ENCODE data around the gene COQ8B.
"Not testable (repeated sequence)": the region's sequence is repeated elsewhere in the genome, so short reads cannot be mapped to it uniquely, and the experiment has no call there.

The COQ8B gene

DNA sequence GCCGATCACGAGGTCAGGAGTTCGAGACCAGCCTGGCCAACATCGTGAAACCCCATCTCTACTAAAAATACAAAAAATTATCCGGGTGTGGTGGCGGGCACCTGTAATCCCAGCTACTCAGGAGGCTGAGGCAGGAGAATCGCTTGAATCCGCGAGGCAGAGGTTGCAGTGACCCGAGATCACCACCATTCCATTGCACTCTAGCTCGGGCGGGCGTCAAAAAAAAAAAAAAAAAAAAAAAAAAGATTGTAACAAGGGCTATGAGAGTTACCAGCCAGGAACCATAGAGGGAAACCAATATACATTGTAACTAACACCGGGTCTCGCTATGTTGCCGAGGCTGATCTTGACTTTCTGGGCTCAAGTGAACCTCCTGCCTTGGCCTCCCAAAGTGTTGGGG, 15.6 kb upstream of the COQ8B start:
- no CpG with 5 or more reads among the region's 16 CpGs for WGBS (ENCODE audit: insufficient coverage, insufficient read length)
- H3K4me3 ChIP-seq (ENCODE audit: low read length); H3K27ac ChIP-seq (ENCODE audit: low read length); DNase-seq (ENCODE audit: low read depth, low spot score); H3K27me3 ChIP-seq (ENCODE audit: control insufficient read depth, insufficient read depth, low read length); H3K36me3 ChIP-seq (ENCODE audit: control insufficient read depth, insufficient read depth, low read length); H3K9me3 ChIP-seq (ENCODE audit: control insufficient read depth, insufficient read depth, low read length); H3K4me1 ChIP-seq (ENCODE audit: control insufficient read depth, insufficient read depth, low read length): not testable (repeated sequence)

DNA sequence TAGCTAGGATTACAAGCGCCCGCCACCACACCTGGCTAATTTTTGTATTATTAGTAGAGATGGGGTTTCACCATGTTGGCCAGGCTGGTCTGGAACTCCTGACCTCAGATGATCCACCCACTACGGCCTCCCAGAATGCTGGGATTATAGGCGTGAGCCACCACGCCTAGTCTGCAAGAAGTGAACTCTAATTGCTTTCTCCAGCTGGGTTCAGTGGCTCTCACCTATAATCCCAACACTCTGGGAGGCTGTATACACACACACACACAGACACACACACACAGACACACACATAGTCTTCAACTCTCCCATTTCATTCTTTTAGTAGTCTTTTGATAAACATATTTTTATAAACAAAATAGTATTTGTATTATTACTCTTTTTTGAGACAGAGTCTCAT, 13.4 kb upstream of the COQ8B start:
- DNase-seq (ENCODE audit: low read depth, low spot score); H3K36me3 ChIP-seq (ENCODE audit: control insufficient read depth, insufficient read depth, low read length); H3K4me3 ChIP-seq (ENCODE audit: low read length); H3K27me3 ChIP-seq (ENCODE audit: control insufficient read depth, insufficient read depth, low read length); H3K4me1 ChIP-seq (ENCODE audit: control insufficient read depth, insufficient read depth, low read length); H3K27ac ChIP-seq (ENCODE audit: low read length); H3K9me3 ChIP-seq (ENCODE audit: control insufficient read depth, insufficient read depth, low read length): not testable (repeated sequence)
- no CpG with 5 or more reads among the region's 5 CpGs for WGBS (ENCODE audit: insufficient coverage, insufficient read length)

DNA sequence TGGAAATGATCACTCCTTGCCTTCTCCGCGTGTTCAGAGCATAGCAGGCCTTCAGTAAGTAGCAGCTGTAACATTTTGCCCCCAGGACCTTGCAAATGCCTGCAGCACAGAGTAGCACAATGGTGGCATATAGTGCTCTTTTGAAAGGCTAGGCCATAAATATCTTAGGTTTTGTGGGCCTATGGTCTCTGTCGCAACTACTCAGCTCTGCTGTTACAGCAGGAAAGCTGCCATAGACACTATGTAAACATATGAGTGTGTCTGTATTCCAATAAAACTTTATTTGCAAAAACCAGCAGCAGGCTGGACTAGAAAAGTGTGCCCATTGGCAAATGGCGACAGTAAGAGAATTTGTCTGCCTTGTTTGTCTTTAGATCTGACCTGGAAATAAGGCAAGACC, 9.6 kb upstream of the COQ8B start:
- Histone ChIP-seq H3K4me1 (ENCODE audit: control insufficient read depth, insufficient read depth, low read length) (no peaks in the 10 kb centered on the region), H3K4me3 (ENCODE audit: low read length) (no peak overlapping the region), H3K36me3 (ENCODE audit: control insufficient read depth, insufficient read depth, low read length) (no peaks in the 10 kb centered on the region), H3K27me3 (ENCODE audit: control insufficient read depth, insufficient read depth, low read length) (no peaks in the 10 kb centered on the region), H3K9me3 (ENCODE audit: control insufficient read depth, insufficient read depth, low read length) (no peaks in the 10 kb centered on the region), H3K27ac (ENCODE audit: low read length) (no peak overlapping the region)
- no CpG with 5 or more reads among the region's 4 CpGs for WGBS (ENCODE audit: insufficient coverage, insufficient read length)
- DNase-seq (ENCODE audit: low read depth, low spot score) = no peak

DNA sequence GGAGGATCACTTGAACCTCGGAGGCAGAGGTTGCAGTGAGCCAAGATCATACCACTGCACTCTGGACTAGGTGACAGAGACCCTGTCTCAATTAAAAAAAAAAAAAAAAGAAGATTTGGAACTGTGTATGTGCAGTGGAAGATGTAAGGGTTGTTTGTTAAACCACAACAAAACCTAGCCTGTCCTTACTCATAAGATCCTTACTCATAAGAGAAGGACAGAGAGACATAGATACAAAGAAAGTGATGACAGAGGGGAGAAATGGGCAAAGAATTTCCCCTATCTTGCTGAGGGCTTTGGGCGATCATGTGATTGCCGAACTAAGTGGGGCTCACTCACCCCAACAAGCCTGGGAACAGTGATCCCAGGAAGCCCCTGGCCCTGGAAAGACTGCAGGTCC, 8.2 kb upstream of the COQ8B start:
- H3K27ac ChIP-seq (ENCODE audit: low read length) = no peak overlapping the region
- H3K9me3 ChIP-seq (ENCODE audit: control insufficient read depth, insufficient read depth, low read length) = no peaks in the 10 kb centered on the region
- DNase-seq (ENCODE audit: low read depth, low spot score) = no peak
- H3K36me3 ChIP-seq (ENCODE audit: control insufficient read depth, insufficient read depth, low read length) = no peaks in the 10 kb centered on the region
- WGBS (ENCODE audit: insufficient coverage, insufficient read length) = no CpG with 5 or more reads among the region's 3 CpGs
- no peaks in the 10 kb centered on the region for H3K4me1 ChIP-seq (ENCODE audit: control insufficient read depth, insufficient read depth, low read length)
- H3K27me3 ChIP-seq (ENCODE audit: control insufficient read depth, insufficient read depth, low read length) = no peaks in the 10 kb centered on the region
- no peak overlapping the region for H3K4me3 ChIP-seq (ENCODE audit: low read length)

DNA sequence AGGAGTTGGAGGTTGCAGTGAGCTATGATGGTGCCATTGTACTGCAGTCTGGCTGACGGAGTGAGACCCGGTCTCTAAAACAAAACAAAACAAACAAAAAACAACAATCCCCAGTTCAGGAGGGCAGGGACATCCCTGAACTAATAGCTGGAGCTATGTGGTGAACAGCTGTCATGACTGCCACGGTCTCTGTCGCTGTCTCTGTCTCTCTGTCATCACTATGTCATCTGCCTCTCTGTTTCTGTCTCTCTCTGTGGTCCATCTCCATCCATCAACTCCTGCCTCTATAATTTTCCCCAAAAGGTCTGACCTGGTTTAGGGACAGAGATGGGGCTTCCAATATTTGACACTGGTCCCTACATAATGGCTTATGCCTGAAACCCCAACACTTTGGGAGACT, 7.6 kb upstream of the COQ8B start:
- no peak for DNase-seq (ENCODE audit: low read depth, low spot score)
- no CpG with 5 or more reads among the region's 4 CpGs for WGBS (ENCODE audit: insufficient coverage, insufficient read length)
- Histone ChIP-seq H3K4me1 (ENCODE audit: control insufficient read depth, insufficient read depth, low read length) (0 out of 2 replicates have a peak, but pooled peaks cover 1% of the 10 kb centered on the region), H3K4me3 (ENCODE audit: low read length) (no peak overlapping the region), H3K27ac (ENCODE audit: low read length) (no peak overlapping the region), H3K36me3 (ENCODE audit: control insufficient read depth, insufficient read depth, low read length) (no peaks in the 10 kb centered on the region), H3K27me3 (ENCODE audit: control insufficient read depth, insufficient read depth, low read length) (no peaks in the 10 kb centered on the region), H3K9me3 (ENCODE audit: control insufficient read depth, insufficient read depth, low read length) (no peaks in the 10 kb centered on the region)

DNA sequence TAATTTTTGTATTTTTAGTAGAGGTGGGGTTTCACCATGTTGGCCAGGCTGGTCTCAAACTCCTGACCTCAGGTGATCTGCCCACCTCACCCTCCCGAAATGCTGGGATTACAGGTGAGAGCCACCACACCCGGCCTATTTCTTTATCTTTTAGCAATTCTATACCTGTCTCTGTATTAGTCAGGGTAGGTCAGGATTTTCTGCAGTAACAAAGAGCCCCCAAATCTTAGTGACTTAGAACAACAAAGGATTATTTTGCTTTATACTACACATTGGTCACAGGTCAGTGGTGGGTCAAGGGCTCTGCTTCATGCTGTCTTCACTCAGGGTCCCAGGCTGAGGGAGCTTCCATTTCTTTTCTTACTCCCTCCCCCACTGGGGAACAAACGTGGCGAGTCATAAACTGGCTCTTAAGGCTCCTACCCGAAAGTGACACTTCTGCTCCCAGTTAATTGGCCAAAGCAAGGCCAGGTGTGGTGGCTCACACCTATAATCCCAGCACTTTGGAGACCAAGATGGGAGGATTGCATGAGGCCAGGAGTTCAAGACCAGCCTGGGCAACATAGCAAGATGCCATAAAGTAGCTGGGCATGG, 7.1 kb upstream of the COQ8B start:
- Histone ChIP-seq H3K4me1 (ENCODE audit: control insufficient read depth, insufficient read depth, low read length) (0 out of 2 replicates have a peak, but pooled peaks cover 1% of the 10 kb centered on the region), H3K36me3 (ENCODE audit: control insufficient read depth, insufficient read depth, low read length) (no peaks in the 10 kb centered on the region), H3K27ac (ENCODE audit: low read length) (no peak overlapping the region), H3K4me3 (ENCODE audit: low read length) (no peak overlapping the region), H3K27me3 (ENCODE audit: control insufficient read depth, insufficient read depth, low read length) (no peaks in the 10 kb centered on the region), H3K9me3 (ENCODE audit: control insufficient read depth, insufficient read depth, low read length) (no peaks in the 10 kb centered on the region)
- no peak for DNase-seq (ENCODE audit: low read depth, low spot score)
- no CpG with 5 or more reads among the region's 5 CpGs for WGBS (ENCODE audit: insufficient coverage, insufficient read length)

DNA sequence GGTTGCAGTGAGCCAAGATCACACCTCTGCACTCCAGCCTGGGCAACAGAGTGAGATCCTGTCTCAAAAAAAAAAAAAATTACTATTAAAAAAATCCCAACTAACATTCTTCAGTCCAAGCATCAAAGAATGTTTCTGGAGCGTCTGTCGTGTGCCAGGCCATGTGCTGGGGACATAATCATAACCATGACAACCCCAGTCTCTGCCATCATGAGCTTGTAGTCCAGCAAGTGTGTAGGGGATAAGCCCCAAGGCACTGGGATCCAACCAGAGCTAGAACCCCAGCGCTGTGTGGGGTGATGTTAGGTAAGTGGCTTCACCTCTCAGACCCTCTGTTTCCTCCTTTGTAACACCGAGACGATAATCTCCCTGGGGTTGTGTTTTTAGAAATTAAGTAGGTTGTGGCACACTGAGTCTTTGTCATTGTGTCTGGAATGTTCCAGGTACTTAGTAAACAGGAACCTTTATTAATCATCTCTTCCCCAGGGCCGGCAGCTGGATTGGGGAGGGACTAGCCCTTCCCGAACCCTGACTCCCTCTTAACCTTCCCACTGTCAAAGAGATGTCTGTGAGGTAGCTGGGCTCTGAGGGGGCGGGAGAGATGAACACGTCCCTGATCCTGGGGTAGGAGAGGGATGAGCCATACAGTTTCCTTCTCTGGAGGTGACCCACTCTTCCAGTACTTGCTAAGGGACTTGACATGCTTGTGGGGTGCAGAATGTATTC, 5.4 kb upstream of the COQ8B start:
- H3K36me3 ChIP-seq (ENCODE audit: control insufficient read depth, insufficient read depth, low read length) = no peaks in the 10 kb centered on the region
- DNase-seq (ENCODE audit: low read depth, low spot score) = no peak
- H3K27ac ChIP-seq (ENCODE audit: low read length) = no peak overlapping the region
- no peaks in the 10 kb centered on the region for H3K9me3 ChIP-seq (ENCODE audit: control insufficient read depth, insufficient read depth, low read length)
- no peak overlapping the region for H3K4me3 ChIP-seq (ENCODE audit: low read length)
- WGBS (ENCODE audit: insufficient coverage, insufficient read length) = no CpG with 5 or more reads among the region's 9 CpGs
- peaks cover 3% of the 10 kb centered on the region; the same call in 1 of the 2 replicates for H3K4me1 ChIP-seq (ENCODE audit: control insufficient read depth, insufficient read depth, low read length)
- no peaks in the 10 kb centered on the region for H3K27me3 ChIP-seq (ENCODE audit: control insufficient read depth, insufficient read depth, low read length)

DNA sequence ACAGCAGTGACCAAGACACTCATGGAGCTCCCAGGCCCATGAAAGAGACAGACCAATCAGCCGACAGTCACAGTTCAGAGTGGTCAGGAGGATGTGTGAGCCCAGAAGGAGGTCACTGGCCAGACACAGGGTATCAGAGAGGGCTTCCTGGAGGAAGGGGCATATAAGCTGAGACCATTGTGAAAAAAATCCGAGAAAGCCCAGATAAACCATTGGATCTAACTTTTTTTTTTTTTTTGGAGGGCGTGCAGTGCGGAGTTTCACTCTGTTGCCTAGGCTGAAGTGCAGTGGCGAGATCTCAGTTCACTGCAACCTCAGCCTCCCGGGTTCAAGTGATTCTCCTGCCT, 4.4 kb upstream of the COQ8B start:
- H3K36me3 ChIP-seq (ENCODE audit: control insufficient read depth, insufficient read depth, low read length) = no peaks in the 10 kb centered on the region
- no peak overlapping the region for H3K4me3 ChIP-seq (ENCODE audit: low read length)
- no peaks in the 10 kb centered on the region for H3K27me3 ChIP-seq (ENCODE audit: control insufficient read depth, insufficient read depth, low read length)
- no CpG with 5 or more reads among the region's 6 CpGs for WGBS (ENCODE audit: insufficient coverage, insufficient read length)
- H3K27ac ChIP-seq (ENCODE audit: low read length) = no peak overlapping the region
- peaks cover 3% of the 10 kb centered on the region; the same call in 1 of the 2 replicates for H3K4me1 ChIP-seq (ENCODE audit: control insufficient read depth, insufficient read depth, low read length)
- no peak for DNase-seq (ENCODE audit: low read depth, low spot score)
- no peaks in the 10 kb centered on the region for H3K9me3 ChIP-seq (ENCODE audit: control insufficient read depth, insufficient read depth, low read length)

DNA sequence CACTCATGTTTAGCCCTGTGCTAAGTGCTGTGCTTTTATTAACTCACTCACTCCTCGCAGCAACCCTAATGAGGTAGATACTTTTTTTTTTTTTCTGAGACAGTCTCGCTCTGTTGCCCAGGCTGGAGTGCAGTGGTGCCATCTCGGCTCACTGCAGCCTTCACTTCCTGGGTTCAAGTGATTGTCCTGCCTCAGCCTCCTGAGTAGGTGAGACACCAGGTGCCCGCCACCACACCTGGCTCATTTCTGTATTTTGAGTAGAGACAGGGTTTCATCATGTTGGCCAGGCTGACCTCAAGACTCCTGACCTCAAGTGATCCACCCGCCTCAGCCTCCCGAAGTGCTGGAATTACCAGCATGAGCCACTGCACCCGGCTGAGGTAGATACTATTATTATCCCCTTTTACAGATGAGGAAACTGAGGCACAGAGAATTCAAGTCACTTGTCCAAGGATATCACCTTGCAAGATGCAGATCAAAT, 2.8 kb upstream of the COQ8B start:
- Histone ChIP-seq H3K4me3 (ENCODE audit: low read length) (no peak overlapping the region), H3K27ac (ENCODE audit: low read length) (no peak overlapping the region), H3K4me1 (ENCODE audit: control insufficient read depth, insufficient read depth, low read length) (peaks cover 4% of the 10 kb centered on the region; the same call in 1 of the 2 replicates), H3K9me3 (ENCODE audit: control insufficient read depth, insufficient read depth, low read length) (no peaks in the 10 kb centered on the region), H3K36me3 (ENCODE audit: control insufficient read depth, insufficient read depth, low read length) (no peaks in the 10 kb centered on the region), H3K27me3 (ENCODE audit: control insufficient read depth, insufficient read depth, low read length) (no peaks in the 10 kb centered on the region)
- WGBS (ENCODE audit: insufficient coverage, insufficient read length) = no CpG with 5 or more reads among the region's 7 CpGs
- no peak for DNase-seq (ENCODE audit: low read depth, low spot score)

DNA sequence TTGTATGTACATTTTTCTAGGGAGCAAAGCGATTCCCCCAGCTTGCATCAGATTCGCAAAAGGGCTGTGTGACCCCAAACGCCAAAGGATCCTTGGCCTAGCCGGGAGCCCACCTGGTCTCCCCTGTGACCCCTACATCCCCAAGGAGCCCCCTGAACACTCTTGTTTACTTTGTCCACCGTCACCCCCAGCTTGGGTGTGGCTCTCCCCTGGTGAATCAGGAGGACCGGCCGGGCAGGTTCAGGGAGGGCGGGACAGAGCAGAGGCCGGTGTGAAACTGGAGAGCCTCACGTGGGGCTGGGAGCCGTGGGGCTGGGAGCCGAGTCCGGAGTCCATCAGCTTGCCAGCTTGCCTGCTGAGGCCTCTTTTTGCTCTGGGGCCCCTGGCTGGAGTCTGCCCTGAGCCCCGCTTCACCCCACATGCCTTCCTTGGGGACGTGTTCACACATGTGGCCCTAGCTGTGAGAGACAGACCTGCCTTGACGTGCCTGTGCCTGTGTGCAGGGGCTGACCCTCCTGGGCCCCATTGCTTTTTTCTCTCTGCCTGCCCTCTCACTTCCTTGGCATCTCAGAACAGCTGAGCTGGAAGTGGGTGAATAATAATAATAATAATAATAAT, 2.2 kb upstream of the COQ8B start:
- no CpG with 5 or more reads among the region's 16 CpGs for WGBS (ENCODE audit: insufficient coverage, insufficient read length)
- DNase-seq (ENCODE audit: low read depth, low spot score) = no peak
- Histone ChIP-seq H3K36me3 (ENCODE audit: control insufficient read depth, insufficient read depth, low read length) (no peaks in the 10 kb centered on the region), H3K9me3 (ENCODE audit: control insufficient read depth, insufficient read depth, low read length) (no peaks in the 10 kb centered on the region), H3K4me3 (ENCODE audit: low read length) (peak overlapping the region; percentile 24; the same call in 1 of the 2 replicates), H3K4me1 (ENCODE audit: control insufficient read depth, insufficient read depth, low read length) (peaks cover 4% of the 10 kb centered on the region; the same call in 1 of the 2 replicates), H3K27ac (ENCODE audit: low read length) (no peak overlapping the region), H3K27me3 (ENCODE audit: control insufficient read depth, insufficient read depth, low read length) (no peaks in the 10 kb centered on the region)
